CD14-positive monocyte (primary cell): ENCODE data around the gene UGT1A9. TPM values are rescaled to one million over a fixed set of nuclear protein-coding genes. Genes with fewer than 3 reads are reported as not detected.
"Not testable (repeated sequence)": the region's sequence is repeated elsewhere in the genome, so short reads cannot be mapped to it uniquely, and the experiment has no call there.

Experiments used
- DNase-seq, 3 donors: peaks; one replicate each; pipeline ENCODE4 v3.0.0-alpha.2; 2011 to 2022
- H2AFZ ChIP-seq: 2 replicates; pipeline ENCODE4 v1.6.0; 2012; ENCODE audit warnings: mild to moderate bottlenecking, low read depth, low read length, inconsistent platforms; ENCODE audit not compliant: insufficient read depth, poor library complexity, severe bottlenecking
- H3K27ac ChIP-seq, 2 donors: 1 replicate in 1 of 2; 2 replicates in 1 of 2; pipeline ENCODE4 v1.5.1; 2012 to 2013; ENCODE audit warnings: low read length in 2 of 2, control low read depth in 1 of 2, inconsistent platforms in 1 of 2, low read depth in 1 of 2, mild to moderate bottlenecking in 1 of 2
- H3K27me3 ChIP-seq, 2 donors: one replicate each; pipeline versions ENCODE4 v1.6.0 to v1.6.1; 2011 to 2013; ENCODE audit warnings: low read length in 2 of 2; ENCODE audit not compliant: control insufficient read depth in 2 of 2, insufficient read depth in 2 of 2
- H3K36me3 ChIP-seq, 2 donors: replicated peaks in 1 of 2; 1 replicate in 1 of 2; 2 replicates in 1 of 2; pipeline versions ENCODE4 v1.5.1 to v1.6.1; 2012 to 2013; ENCODE audit warnings: low read length in 2 of 2, control low read depth in 1 of 2, inconsistent platforms in 1 of 2, mild to moderate bottlenecking in 1 of 2; ENCODE audit not compliant: insufficient read depth in 2 of 2, control insufficient read depth in 1 of 2
- H3K4me1 ChIP-seq, 2 donors: 1 replicate in 1 of 2; 2 replicates in 1 of 2; pipeline versions ENCODE4 v1.5.1 to v1.6.1; 2012 to 2013; ENCODE audit warnings: low read length in 2 of 2, control low read depth in 1 of 2, inconsistent platforms in 1 of 2, mild to moderate bottlenecking in 1 of 2, moderate library complexity in 1 of 2; ENCODE audit not compliant: insufficient read depth in 2 of 2, control insufficient read depth in 1 of 2
- H3K4me2 ChIP-seq: replicated peaks from 2 replicates; pipeline ENCODE3; 2012; ENCODE audit warnings: low read length, moderate library complexity, mild to moderate bottlenecking; ENCODE audit not compliant: poor library complexity, severe bottlenecking; ENCODE audit errors: extremely low read depth
- H3K4me3 ChIP-seq, 3 experiments: fragments of 200-600 bp in 1 of 3; sonication (generic) in 1 of 3; replicated peaks in 1 of 3; 1 replicate in 2 of 3; 2 replicates in 1 of 3; pipeline ENCODE4 v1.5.1; 2011 to 2013; ENCODE audit warnings: low read length in 3 of 3, mild to moderate bottlenecking in 3 of 3, control low read depth in 2 of 3, low read depth in 2 of 3, inconsistent platforms in 1 of 3, moderate library complexity in 1 of 3
- H3K79me2 ChIP-seq: 2 replicates; pipeline ENCODE4 v1.6.0; 2012; ENCODE audit warnings: mild to moderate bottlenecking, control low read depth, inconsistent platforms, low read length, moderate library complexity; ENCODE audit not compliant: insufficient read depth
- H3K9ac ChIP-seq: 2 replicates; pipeline ENCODE4 v1.6.0; 2017; ENCODE audit warnings: low read length, mild to moderate bottlenecking; ENCODE audit not compliant: insufficient read depth, poor library complexity, severe bottlenecking
- H3K9me3 ChIP-seq, 2 donors: replicated peaks in 1 of 2; 1 replicate in 1 of 2; 2 replicates in 1 of 2; pipeline versions ENCODE4 v1.5.1 to v1.6.1; 2012 to 2013; ENCODE audit warnings: low read length in 2 of 2, control low read depth in 1 of 2; ENCODE audit not compliant: control insufficient read depth in 1 of 2, insufficient read depth in 1 of 2
- H4K20me1 ChIP-seq: 2 replicates; pipeline ENCODE4 v1.6.0; 2012; ENCODE audit warnings: mild to moderate bottlenecking, low read length, control low read depth, moderate library complexity; ENCODE audit not compliant: insufficient read depth
- H3K27ac Mint-ChIP-seq, 7 donors: one replicate each; pipeline ENCODE4 v1.8.0; 2020; ENCODE audit warnings: mild to moderate bottlenecking in 7 of 7, mixed read lengths in 7 of 7, moderate library complexity in 6 of 7, inconsistent platforms in 2 of 7
- H3K27me3 Mint-ChIP-seq, 3 donors: one replicate each; pipeline ENCODE4 v1.8.0; 2021 to 2022; ENCODE audit warnings: low read depth in 3 of 3, mild to moderate bottlenecking in 3 of 3, mixed read lengths in 3 of 3, moderate library complexity in 3 of 3, inconsistent platforms in 1 of 3
- H3K36me3 Mint-ChIP-seq, 2 donors: one replicate each; pipeline ENCODE4 v1.8.0; 2020; ENCODE audit warnings: mixed read lengths in 2 of 2, inconsistent platforms in 1 of 2, mild to moderate bottlenecking in 1 of 2
- H3K4me1 Mint-ChIP-seq: one replicate; pipeline ENCODE4 v1.8.0; 2020; ENCODE audit warnings: mild to moderate bottlenecking, mixed read lengths
- H3K4me3 Mint-ChIP-seq, 2 donors: one replicate each; pipeline ENCODE4 v1.8.0; 2020; ENCODE audit warnings: mild to moderate bottlenecking in 2 of 2, mixed read lengths in 2 of 2, moderate library complexity in 1 of 2
- H3K9me3 Mint-ChIP-seq, 7 donors: one replicate each; pipeline ENCODE4 v1.8.0; 2020 to 2022; ENCODE audit warnings: mixed read lengths in 7 of 7, mild to moderate bottlenecking in 6 of 7, moderate library complexity in 6 of 7, inconsistent platforms in 2 of 7
- WGBS: methylation state at CpG from one replicate; pipeline ENCODE4 v1.1.5; 2013; ENCODE audit warnings: missing lambda C conversion rate; ENCODE audit not compliant: insufficient coverage; 5-methylcytosine and 5-hydroxymethylcytosine counted together
- intact Hi-C, 2 donors: fragments of 100-400 bp; cut with micrococcal nuclease; formaldehyde crosslinking; loops; one replicate each; pipeline versions ENCODE4 v1.15.0 to v1.15.1; 2023
- polyA plus RNA-seq, 3 donors: library from polyadenylated mRNA; depleted of rRNA in 1 of 3; unstranded in 2 of 3; stranded (reverse) in 1 of 3; fragments of 300-500 nt in 2 of 3; fragments of >200 nt in 1 of 3; fragmentation: Illumina TruSeq in 2 of 3; gene quantifications; 1 replicate in 2 of 3; 2 replicates in 1 of 3; pipeline ENCODE4 v1.2.3, GENCODE V29; 2012 to 2021
- TF ChIP-seq, protein P1 (sequence below): fragments of 200-600 bp; IDR thresholded peaks from one replicate; pipeline ENCODE4 v1.8.0; 2022; ENCODE audit warnings: antibody characterized with exemption, mild to moderate bottlenecking

UGT1A9 gene
- polyA plus RNA-seq, 3 donors: not detected

DNA sequence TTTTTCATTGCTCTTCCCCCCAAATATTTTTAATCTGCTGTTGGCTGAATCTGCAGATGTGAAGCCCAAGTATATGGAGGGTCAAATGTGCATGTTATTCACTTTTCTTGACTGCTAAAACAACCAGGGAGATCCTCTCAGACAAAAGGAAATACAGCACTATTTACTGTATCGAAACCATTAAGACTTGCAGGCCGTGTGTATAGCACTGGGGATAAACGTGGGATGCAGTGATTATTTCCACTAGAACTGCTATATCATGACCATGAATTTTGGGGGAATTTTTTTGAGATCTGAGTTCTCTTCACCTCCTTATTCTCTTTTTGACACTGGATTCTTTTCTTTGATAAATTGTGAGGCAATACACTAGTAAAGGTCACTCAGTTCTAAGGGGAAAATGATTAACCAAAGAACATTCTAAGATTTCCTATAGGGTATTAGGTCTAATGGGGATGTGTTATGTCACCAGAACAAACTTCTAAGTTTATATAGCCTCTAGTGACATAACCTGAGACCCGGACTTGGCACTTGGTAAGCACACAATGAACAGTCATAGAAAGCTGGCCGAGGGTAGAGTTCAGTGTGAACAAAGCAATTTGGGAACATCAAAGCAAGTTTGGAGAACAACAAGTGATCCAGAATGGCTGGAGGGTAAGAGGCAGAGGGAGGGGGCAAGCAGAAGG, 73.5 kb downstream of the UGT1A9 start:
- no peaks in the 10 kb centered on the region for H4K20me1 ChIP-seq
- Mint-ChIP-seq H3K27ac (no peak overlapping the region), H3K9me3 (peaks cover 4 to 15% (median 8%) of the 10 kb centered on the region in 7 donors), H3K27me3 (peaks cover 1 to 5% (median 4%) of the 10 kb centered on the region in 3 donors), H3K36me3 (no peaks in the 10 kb centered on the region), H3K4me3 (no peak overlapping the region), H3K4me1 (no peaks in the 10 kb centered on the region)
- H3K4me3 ChIP-seq: no peak overlapping the region
- no peak overlapping the region for H3K9ac ChIP-seq
- H3K27ac ChIP-seq: no peak overlapping the region
- H2AFZ ChIP-seq: no peak overlapping the region
- no peak overlapping the region for H3K4me2 ChIP-seq
- H3K79me2 ChIP-seq: no peaks in the 10 kb centered on the region
- intact Hi-C loops: no loop called here
- 71% methylated on average over 1 of the region's 5 CpGs for WGBS
- no peaks in the 10 kb centered on the region for H3K4me1 ChIP-seq
- peaks cover under 1 to 5% of the 10 kb centered on the region in 2 donors for H3K9me3 ChIP-seq
- TF ChIP-seq, protein P1, sequence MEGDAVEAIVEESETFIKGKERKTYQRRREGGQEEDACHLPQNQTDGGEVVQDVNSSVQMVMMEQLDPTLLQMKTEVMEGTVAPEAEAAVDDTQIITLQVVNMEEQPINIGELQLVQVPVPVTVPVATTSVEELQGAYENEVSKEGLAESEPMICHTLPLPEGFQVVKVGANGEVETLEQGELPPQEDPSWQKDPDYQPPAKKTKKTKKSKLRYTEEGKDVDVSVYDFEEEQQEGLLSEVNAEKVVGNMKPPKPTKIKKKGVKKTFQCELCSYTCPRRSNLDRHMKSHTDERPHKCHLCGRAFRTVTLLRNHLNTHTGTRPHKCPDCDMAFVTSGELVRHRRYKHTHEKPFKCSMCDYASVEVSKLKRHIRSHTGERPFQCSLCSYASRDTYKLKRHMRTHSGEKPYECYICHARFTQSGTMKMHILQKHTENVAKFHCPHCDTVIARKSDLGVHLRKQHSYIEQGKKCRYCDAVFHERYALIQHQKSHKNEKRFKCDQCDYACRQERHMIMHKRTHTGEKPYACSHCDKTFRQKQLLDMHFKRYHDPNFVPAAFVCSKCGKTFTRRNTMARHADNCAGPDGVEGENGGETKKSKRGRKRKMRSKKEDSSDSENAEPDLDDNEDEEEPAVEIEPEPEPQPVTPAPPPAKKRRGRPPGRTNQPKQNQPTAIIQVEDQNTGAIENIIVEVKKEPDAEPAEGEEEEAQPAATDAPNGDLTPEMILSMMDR: no peak
- DNase-seq: no peak
- no peaks in the 10 kb centered on the region for H3K27me3 ChIP-seq
- H3K36me3 ChIP-seq: no peaks in the 10 kb centered on the region

DNA sequence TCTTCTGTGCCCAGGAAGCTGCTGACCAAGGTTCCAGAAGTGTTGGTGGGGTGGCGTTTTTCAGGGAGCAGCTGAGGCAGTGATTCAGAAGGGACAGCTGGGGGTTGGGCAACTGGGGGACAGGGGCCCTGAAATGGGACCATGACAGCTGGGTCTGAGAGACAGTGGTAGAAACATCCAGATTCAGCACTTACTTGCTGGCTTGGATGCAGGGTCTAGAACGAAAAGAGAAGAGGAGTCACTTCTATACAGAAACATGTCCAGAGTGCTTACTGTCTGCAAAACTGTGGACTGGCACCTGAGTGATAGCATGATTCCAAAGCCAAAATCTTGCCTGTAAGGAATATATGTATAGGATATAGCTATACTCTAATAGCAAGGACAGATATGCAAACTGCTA, 74.1 kb downstream of the UGT1A9 start:
- H3K4me3 ChIP-seq, H2AFZ ChIP-seq, intact Hi-C loops, H3K4me1 Mint-ChIP-seq, H3K4me3 Mint-ChIP-seq, H3K36me3 ChIP-seq, H3K4me1 ChIP-seq, H3K27me3 ChIP-seq, H3K36me3 Mint-ChIP-seq, H3K9ac ChIP-seq, H3K27ac ChIP-seq, H3K27me3 Mint-ChIP-seq, H4K20me1 ChIP-seq, DNase-seq, H3K27ac Mint-ChIP-seq, H3K79me2 ChIP-seq, H3K4me2 ChIP-seq: not testable (repeated sequence)
- peaks cover 8 to 21% (median 13%) of the 10 kb centered on the region in 7 donors for H3K9me3 Mint-ChIP-seq
- peaks cover 7 to 11% of the 10 kb centered on the region in 2 donors for H3K9me3 ChIP-seq
- WGBS: 100% methylated on average over 1 of the region's 2 CpGs
